GM06990 (cell line): Measurements from ENCODE around the gene NAALADL2.
"Not testable (repeated sequence)": the region's sequence is repeated elsewhere in the genome, so short reads cannot be mapped to it uniquely, and the experiment has no call there.

ENCODE experiments used
- DNase-seq: peaks from one replicate; pipeline ENCODE4 v3.0.0-alpha.2; 2011; ENCODE audit not compliant: insufficient read length; ENCODE audit errors: extremely low read depth
- H3K27me3 ChIP-seq: replicated peaks from 2 replicates; pipeline ENCODE4 v1.6.0; 2011; ENCODE audit warnings: low read length; ENCODE audit not compliant: control insufficient read depth, insufficient read depth
- H3K36me3 ChIP-seq: 2 replicates; pipeline ENCODE4 v1.5.1; 2011; ENCODE audit warnings: low read length; ENCODE audit not compliant: control insufficient read depth, insufficient read depth
- H3K4me3 ChIP-seq: replicated peaks from 2 replicates; pipeline ENCODE4 v1.5.1; 2011; ENCODE audit warnings: low read depth, mild to moderate bottlenecking, control low read depth, low read length
- TF ChIP-seq, protein P1 (sequence below): IDR thresholded peaks from 2 replicates; pipeline ENCODE4 v1.5.1; 2011; ENCODE audit warnings: low read length, control low read depth, mild to moderate bottlenecking, inconsistent platforms; ENCODE audit not compliant: insufficient read depth, poor library complexity, severe bottlenecking

NAALADL2 gene

DNA sequence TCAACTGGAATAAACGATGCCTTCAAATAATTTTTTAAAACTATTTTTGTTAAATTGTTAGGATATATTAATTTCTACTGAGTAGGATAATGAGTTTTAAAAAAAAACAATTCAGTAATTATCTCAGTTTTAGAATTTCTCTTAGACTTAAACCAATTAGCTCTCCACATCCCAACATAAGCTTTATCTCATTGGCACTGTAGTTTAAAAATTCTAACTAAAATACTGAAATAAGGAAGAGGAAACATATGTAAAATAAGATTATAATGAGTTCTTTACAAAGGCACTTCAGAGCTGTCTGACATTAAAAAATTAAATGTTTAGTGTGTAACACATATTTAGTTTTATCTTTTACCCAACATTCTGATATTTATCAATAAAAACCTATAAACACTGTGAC is 558.3 kb downstream of the NAALADL2 start:
- Histone ChIP-seq H3K4me3 (no peak overlapping the region), H3K27me3 (no peaks in the 10 kb centered on the region), H3K36me3 (no peaks in the 10 kb centered on the region)
- TF ChIP-seq, protein P1, sequence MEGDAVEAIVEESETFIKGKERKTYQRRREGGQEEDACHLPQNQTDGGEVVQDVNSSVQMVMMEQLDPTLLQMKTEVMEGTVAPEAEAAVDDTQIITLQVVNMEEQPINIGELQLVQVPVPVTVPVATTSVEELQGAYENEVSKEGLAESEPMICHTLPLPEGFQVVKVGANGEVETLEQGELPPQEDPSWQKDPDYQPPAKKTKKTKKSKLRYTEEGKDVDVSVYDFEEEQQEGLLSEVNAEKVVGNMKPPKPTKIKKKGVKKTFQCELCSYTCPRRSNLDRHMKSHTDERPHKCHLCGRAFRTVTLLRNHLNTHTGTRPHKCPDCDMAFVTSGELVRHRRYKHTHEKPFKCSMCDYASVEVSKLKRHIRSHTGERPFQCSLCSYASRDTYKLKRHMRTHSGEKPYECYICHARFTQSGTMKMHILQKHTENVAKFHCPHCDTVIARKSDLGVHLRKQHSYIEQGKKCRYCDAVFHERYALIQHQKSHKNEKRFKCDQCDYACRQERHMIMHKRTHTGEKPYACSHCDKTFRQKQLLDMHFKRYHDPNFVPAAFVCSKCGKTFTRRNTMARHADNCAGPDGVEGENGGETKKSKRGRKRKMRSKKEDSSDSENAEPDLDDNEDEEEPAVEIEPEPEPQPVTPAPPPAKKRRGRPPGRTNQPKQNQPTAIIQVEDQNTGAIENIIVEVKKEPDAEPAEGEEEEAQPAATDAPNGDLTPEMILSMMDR, result no peak
- no peak for DNase-seq

DNA sequence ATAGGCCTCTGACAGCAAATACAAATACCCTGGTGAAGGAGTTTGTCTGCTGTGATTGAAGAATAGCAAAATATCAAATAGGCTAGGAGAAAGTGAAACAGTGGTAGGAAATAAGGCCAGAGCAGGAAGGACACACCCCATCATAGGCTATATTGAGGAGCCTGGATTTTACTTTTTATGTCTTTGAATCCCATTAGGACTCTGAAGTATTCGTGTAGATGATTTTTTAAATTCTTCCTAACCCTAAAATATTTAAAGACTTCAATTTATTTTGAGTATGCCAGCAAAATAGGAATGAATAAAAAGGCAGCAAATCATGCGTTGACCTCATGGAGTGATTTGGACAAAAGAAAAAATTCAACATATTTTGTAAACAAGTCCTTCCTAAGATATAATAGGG is 562.8 kb downstream of the NAALADL2 start:
- Histone ChIP-seq H3K4me3 (no peak overlapping the region), H3K36me3 (no peaks in the 10 kb centered on the region), H3K27me3 (no peaks in the 10 kb centered on the region)
- TF ChIP-seq, protein P1, result no peak
- no peak for DNase-seq

DNA sequence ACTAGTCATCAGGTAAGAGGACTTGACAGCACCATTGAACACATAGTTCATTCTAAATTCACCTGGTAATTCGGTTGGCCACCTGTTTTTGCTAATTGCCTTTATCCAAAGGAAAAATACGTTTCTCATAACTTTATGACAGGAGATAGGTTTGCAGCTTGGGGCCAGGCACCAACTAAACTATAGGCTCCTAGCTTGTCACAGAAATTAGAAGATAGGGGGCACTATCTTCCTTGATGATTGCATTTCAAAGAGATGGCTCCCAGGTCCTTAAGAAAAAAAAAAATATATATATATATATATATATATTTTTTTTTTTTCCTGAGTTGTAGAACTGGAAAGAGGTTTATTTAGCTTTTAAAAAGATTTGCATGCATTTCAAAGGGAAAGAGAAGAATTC is 563.6 kb downstream of the NAALADL2 start:
- H3K36me3 ChIP-seq, result no peaks in the 10 kb centered on the region
- no peak overlapping the region for H3K4me3 ChIP-seq
- DNase-seq, result no peak
- TF ChIP-seq, protein P1, result no peak
- H3K27me3 ChIP-seq, result no peaks in the 10 kb centered on the region

DNA sequence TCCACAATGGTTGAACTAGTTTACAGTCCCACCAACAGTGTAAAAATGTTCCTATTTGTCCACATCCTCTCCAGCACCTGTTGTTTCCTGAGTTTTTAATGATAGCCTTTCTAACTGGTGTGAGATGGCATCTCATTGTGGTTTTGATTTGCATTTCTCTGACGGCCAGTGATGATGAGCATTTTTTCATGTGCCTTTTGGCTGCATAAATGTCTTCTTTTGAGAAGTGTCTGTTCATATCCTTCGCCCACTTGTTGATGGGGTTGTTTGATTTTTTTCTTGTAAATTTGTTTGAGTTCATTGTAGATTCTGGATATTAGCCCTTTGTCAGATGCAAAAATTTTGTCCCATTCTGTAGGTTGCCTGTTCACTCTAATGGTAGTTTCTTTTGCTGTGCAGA is 564.7 kb downstream of the NAALADL2 start:
- not testable (repeated sequence) for DNase-seq, H3K4me3 ChIP-seq, H3K27me3 ChIP-seq, H3K36me3 ChIP-seq

DNA sequence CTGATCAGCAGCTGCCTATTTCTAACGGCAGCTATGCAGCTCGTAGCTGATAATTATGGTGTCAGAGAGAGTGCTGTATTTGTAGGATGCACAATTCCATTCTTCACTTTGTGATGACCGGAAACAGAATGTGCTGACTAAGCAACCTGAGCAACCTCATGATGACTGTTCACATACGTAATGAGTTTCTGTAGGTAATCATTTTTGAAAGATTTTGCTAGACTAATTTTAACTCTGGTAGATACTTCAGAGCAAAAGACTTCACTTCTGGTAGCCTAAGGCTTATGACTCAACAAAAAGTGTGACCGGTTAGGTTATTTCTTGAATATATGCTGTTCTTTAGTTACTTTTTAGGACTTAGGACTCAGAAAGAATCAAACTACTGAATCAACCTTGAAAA is 567.7 kb downstream of the NAALADL2 start:
- H3K4me3 ChIP-seq, result no peak overlapping the region
- no peak for DNase-seq
- no peaks in the 10 kb centered on the region for H3K27me3 ChIP-seq
- TF ChIP-seq, protein P1, result no peak
- no peaks in the 10 kb centered on the region for H3K36me3 ChIP-seq

DNA sequence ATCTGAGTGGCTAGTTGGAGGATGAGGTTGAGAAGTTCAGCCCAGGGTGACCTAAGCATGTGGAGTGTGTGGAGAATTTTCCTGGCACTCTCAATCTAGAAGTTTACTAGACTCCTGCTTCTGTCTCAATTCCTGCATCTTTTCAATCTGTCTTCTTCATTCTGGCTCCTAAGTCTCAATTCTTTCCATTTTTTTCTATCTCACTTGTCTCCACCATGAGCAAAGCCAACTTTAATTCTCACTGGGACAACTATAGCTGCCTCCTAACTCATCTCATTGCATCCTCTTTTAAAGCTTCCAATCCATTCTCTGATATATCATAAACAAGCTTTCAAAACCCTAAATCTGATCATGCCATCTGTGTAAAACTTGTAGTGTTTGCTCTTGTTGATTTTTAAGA is 569.3 kb downstream of the NAALADL2 start:
- TF ChIP-seq, protein P1, result no peak

More for the DNA sequence above, 569.3 kb downstream of the NAALADL2 start:
- Histone ChIP-seq H3K36me3 (no peaks in the 10 kb centered on the region), H3K27me3 (no peaks in the 10 kb centered on the region), H3K4me3 (no peak overlapping the region)
- no peak for DNase-seq
